Activated T-helper 1 cell treated with anti-CD3 and anti-CD28 coated beads, Interleukin-2, amount 50 U/mL, for 16 hours (primary cell): ENCODE measurements around the gene ARHGAP45.

ENCODE experiments used
- DNase-seq, 2 donors: peaks; one replicate each; pipeline ENCODE4 v3.0.0-alpha.2; 2020; ENCODE audit warnings: low read depth in 1 of 2, low spot score in 1 of 2

Gene ARHGAP45

GRCh38 chr19:1086613-1087012 is 19.6 kb downstream of the ARHGAP45 start:
- no peak for DNase-seq

- no peak for DNase-seq
Measured at GRCh38 chr19:1087813-1088415, 20.9 kb downstream of the ARHGAP45 start.

GRCh38 chr19:1088416-1089010 is 21.5 kb downstream of the ARHGAP45 start:
- DNase-seq, result no peak

- DNase-seq, result no peak
Measured at GRCh38 chr19:1089126-1089771, 22.3 kb downstream of the ARHGAP45 start.

GRCh38 chr19:1089891-1090290 is 22.9 kb downstream of the ARHGAP45 start:
- no peak for DNase-seq

GRCh38 chr19:1090731-1091543 is 24.0 kb downstream of the ARHGAP45 start:
- no peak for DNase-seq

- no peak for DNase-seq
Measured at GRCh38 chr19:1091544-1092175, 24.7 kb downstream of the ARHGAP45 start.

- no peak for DNase-seq
Measured at GRCh38 chr19:1093330-1093729, 26.4 kb downstream of the ARHGAP45 start.

- no peak for DNase-seq
Measured at GRCh38 chr19:1093811-1094553, 27.0 kb downstream of the ARHGAP45 start.

GRCh38 chr19:1094655-1094977 is 27.6 kb downstream of the ARHGAP45 start:
- DNase-seq, result no peak

- peak; percentile 94 to 97 for DNase-seq
Measured at GRCh38 chr19:1094978-1095701, 28.2 kb downstream of the ARHGAP45 start, which contains the start of gene POLR2E. POLR2E (minus strand) TSS chr19:1095375; CDS start chr19:1095315, 60 bp downstream.

- DNase-seq, result no peak
Measured at GRCh38 chr19:1097810-1098176, 30.8 kb downstream of the ARHGAP45 start.

GRCh38 chr19:1098177-1099051 is 31.4 kb downstream of the ARHGAP45 start:
- DNase-seq, result no peak

GRCh38 chr19:1101337-1101698 is 34.4 kb downstream of the ARHGAP45 start:
- DNase-seq, result no peak

GRCh38 chr19:1102407-1103131 is 35.6 kb downstream of the ARHGAP45 start:
- peak in 1 of 2 donors; percentile 43 for DNase-seq

GRCh38 chr19:1103132-1103707 is 36.3 kb downstream of the ARHGAP45 start:
- DNase-seq, result no peak

- peak; percentile 98 for DNase-seq
Measured at GRCh38 chr19:1103708-1104310, 36.8 kb downstream of the ARHGAP45 start, which contains the start of gene GPX4. GPX4 (plus strand) TSS chr19:1103994; CDS start chr19:1104044, 50 bp downstream.
